ENCODE data around the gene ELMO2.

ELMO2 gene

DNA sequence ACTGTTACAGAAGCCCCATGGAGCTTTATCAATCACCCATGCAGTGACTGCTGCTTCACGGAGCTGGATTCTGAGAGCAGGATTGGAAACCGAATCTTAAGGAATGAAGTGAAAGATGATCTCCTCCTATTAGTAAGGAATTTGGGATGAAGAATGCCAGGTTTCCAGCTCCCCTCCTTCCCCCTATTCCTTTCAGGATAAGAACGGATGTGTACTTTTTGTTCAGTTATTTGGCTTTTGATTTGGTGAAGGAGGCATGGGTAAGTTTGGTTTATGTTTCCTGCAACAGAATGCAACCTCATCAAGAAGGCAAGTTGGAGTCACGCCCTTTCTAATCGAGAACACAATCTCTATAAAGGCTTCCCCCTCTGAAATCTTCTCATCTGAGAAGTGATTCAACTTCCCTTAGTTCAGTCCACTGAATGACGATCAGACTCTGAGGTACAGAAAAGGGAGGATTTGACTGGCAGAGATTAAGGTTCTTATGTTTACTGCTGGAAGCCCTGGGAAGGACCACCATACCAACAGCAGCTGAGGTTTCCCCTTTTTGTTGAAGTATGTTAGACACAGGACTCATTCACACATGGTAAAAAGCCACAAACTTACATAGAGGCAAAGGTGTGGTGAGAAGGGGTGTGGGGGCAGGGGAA is 5.5 kb downstream of the ELMO2 start:
- peak overlapping the region; percentile 99 for H3K4me2 ChIP-seq

DNA sequence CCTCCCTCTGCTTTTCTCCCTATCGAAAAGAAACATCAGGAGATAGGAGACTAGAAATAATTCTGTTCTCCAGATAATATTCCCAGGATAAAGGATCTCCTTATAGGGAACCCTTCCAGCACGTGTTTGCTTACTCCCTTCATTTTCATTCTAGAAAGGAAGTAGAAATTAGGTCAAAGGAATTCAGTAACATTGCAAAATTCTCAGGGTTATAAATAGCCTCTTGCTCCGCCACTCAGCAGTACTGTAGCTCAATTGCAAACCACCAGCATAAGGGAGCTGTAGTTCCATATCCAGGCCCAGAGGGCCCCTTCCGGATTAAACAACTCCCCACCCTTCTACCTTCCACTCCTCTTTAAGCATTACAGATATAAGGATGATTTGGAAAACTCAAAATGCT is 6.2 kb downstream of the ELMO2 start:
- Histone ChIP-seq H3K4me2 (peak overlapping the region; percentile 99), H3K4me1 (ENCODE audit: low read depth, poor library complexity, severe bottlenecking) (peaks cover 79% of the 10 kb centered on the region), H2AFZ (ENCODE audit: low read depth) (no peak overlapping the region), H3K27me3 (ENCODE audit: insufficient read depth, low read depth) (no peaks in the 10 kb centered on the region), H3K9ac (peak overlapping the region; percentile 43; the same call in 1 of the 2 replicates), H3K4me3 (IDR thresholded peaks at IDR 0.05; ENCODE audit: insufficient read depth, low read depth, low read length) (no peak overlapping the region), H3K79me2 (ENCODE audit: insufficient read depth, low read depth) (peaks cover 92% of the 10 kb centered on the region), H3K36me3 (ENCODE audit: insufficient read depth) (peaks cover 10% of the 10 kb centered on the region; the same call in 1 of the 2 replicates), H3K27ac (peak overlapping the region; percentile 88), H4K20me1 (ENCODE audit: insufficient read depth) (no peaks in the 10 kb centered on the region)
- TF ChIP-seq, protein P1, sequence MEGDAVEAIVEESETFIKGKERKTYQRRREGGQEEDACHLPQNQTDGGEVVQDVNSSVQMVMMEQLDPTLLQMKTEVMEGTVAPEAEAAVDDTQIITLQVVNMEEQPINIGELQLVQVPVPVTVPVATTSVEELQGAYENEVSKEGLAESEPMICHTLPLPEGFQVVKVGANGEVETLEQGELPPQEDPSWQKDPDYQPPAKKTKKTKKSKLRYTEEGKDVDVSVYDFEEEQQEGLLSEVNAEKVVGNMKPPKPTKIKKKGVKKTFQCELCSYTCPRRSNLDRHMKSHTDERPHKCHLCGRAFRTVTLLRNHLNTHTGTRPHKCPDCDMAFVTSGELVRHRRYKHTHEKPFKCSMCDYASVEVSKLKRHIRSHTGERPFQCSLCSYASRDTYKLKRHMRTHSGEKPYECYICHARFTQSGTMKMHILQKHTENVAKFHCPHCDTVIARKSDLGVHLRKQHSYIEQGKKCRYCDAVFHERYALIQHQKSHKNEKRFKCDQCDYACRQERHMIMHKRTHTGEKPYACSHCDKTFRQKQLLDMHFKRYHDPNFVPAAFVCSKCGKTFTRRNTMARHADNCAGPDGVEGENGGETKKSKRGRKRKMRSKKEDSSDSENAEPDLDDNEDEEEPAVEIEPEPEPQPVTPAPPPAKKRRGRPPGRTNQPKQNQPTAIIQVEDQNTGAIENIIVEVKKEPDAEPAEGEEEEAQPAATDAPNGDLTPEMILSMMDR (conservative IDR thresholded peaks at IDR 0.05; ENCODE audit: low read depth, low read length), result no peak

More for the DNA sequence above, 5.5 kb downstream of the ELMO2 start:
- TF ChIP-seq, protein P1 (conservative IDR thresholded peaks at IDR 0.05; ENCODE audit: low read depth, low read length), result no peak; the same call in 1 of the 2 replicates
- H4K20me1 ChIP-seq (ENCODE audit: insufficient read depth), result no peaks in the 10 kb centered on the region
- H3K27me3 ChIP-seq (ENCODE audit: insufficient read depth, low read depth), result no peaks in the 10 kb centered on the region
- peaks cover 10% of the 10 kb centered on the region; the same call in 1 of the 2 replicates for H3K36me3 ChIP-seq (ENCODE audit: insufficient read depth)
- H2AFZ ChIP-seq (ENCODE audit: low read depth), result no peak overlapping the region
- peaks cover 92% of the 10 kb centered on the region for H3K79me2 ChIP-seq (ENCODE audit: insufficient read depth, low read depth)
- no peak overlapping the region for H3K4me3 ChIP-seq (IDR thresholded peaks at IDR 0.05; ENCODE audit: insufficient read depth, low read depth, low read length)
- H3K27ac ChIP-seq, result peak overlapping the region; percentile 88
- peaks cover 79% of the 10 kb centered on the region for H3K4me1 ChIP-seq (ENCODE audit: low read depth, poor library complexity, severe bottlenecking)
- H3K9ac ChIP-seq, result peak overlapping the region; percentile 43; the same call in 1 of the 2 replicates

DNA sequence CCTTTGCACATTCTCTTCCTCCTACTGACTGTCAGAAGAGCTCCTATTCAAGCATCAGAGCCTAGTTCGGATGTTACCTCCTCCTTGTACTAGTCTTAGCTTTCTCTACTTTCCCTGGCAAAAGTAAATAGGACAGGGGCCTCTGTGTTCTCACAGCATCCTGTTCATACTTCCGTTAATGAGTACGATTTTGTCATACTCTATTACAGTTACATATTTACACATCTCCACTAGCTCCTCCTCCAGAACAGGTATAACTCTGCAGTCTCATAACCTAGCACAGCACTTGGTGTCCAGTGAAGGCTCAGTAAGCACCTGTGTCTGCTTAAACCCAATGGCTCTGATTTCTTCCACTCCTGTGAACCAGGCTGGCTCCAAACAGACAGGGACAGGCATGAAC is 7.0 kb downstream of the ELMO2 start:
- TF ChIP-seq, protein P1 (conservative IDR thresholded peaks at IDR 0.05; ENCODE audit: low read depth, low read length), result no peak
- Histone ChIP-seq H3K9ac (peak overlapping the region; percentile 43; the same call in 1 of the 2 replicates), H3K36me3 (ENCODE audit: insufficient read depth) (peaks cover 10% of the 10 kb centered on the region; the same call in 1 of the 2 replicates), H3K27ac (peak overlapping the region; percentile 88), H2AFZ (ENCODE audit: low read depth) (no peak overlapping the region), H3K4me3 (IDR thresholded peaks at IDR 0.05; ENCODE audit: insufficient read depth, low read depth, low read length) (no peak overlapping the region), H3K79me2 (ENCODE audit: insufficient read depth, low read depth) (peaks cover 91% of the 10 kb centered on the region), H3K4me1 (ENCODE audit: low read depth, poor library complexity, severe bottlenecking) (peaks cover 70% of the 10 kb centered on the region), H3K27me3 (ENCODE audit: insufficient read depth, low read depth) (no peaks in the 10 kb centered on the region), H4K20me1 (ENCODE audit: insufficient read depth) (no peaks in the 10 kb centered on the region), H3K4me2 (peak overlapping the region; percentile 99)

DNA sequence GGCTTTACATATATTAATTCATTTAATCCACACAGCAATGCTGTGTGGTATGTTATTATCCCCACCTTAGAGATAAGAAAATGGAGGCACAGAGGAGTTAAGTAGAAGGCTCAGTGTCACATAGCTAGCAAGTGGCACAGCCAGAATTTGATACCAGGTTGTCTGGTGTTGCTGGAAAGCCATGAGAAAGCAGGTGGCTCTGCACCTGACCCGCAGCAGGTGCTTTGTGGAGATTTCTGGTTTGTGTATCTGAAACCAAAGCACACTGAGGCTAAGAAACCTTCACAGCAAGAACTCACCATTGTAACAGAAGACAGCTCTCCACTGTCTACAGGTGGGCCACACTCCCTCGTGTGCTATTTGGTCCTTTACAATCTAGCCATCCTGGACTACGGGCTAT is 7.5 kb downstream of the ELMO2 start:
- Histone ChIP-seq H3K36me3 (ENCODE audit: insufficient read depth) (peaks cover 10% of the 10 kb centered on the region; the same call in 1 of the 2 replicates), H2AFZ (ENCODE audit: low read depth) (no peak overlapping the region), H3K27ac (peak overlapping the region; percentile 88), H3K9ac (peak overlapping the region; percentile 43; the same call in 1 of the 2 replicates), H3K4me2 (peak overlapping the region; percentile 99), H3K79me2 (ENCODE audit: insufficient read depth, low read depth) (peaks cover 87% of the 10 kb centered on the region), H3K4me3 (IDR thresholded peaks at IDR 0.05; ENCODE audit: insufficient read depth, low read depth, low read length) (no peak overlapping the region), H4K20me1 (ENCODE audit: insufficient read depth) (no peaks in the 10 kb centered on the region), H3K4me1 (ENCODE audit: low read depth, poor library complexity, severe bottlenecking) (peaks cover 66% of the 10 kb centered on the region), H3K27me3 (ENCODE audit: insufficient read depth, low read depth) (no peaks in the 10 kb centered on the region)
- TF ChIP-seq, protein P1 (conservative IDR thresholded peaks at IDR 0.05; ENCODE audit: low read depth, low read length), result no peak

All from KMS-11 (cell line).